ENCODE data around the gene UBE3C.

GRCh38 chr7:157271991-157272324, 133.2 kb downstream of the UBE3C start:
- no peak for TF ChIP-seq EP300 (IDR thresholded peaks at IDR 0.05; ENCODE audit: borderline replicate concordance)
- TF ChIP-seq RAD21 (IDR thresholded peaks at IDR 0.05; ENCODE audit: low read depth) = no peak
- TF ChIP-seq MAX (IDR thresholded peaks at IDR 0.05) = no peak
- no peak for TF ChIP-seq TAF1 (IDR thresholded peaks at IDR 0.05; ENCODE audit: low read depth)
- TF ChIP-seq, protein P1, sequence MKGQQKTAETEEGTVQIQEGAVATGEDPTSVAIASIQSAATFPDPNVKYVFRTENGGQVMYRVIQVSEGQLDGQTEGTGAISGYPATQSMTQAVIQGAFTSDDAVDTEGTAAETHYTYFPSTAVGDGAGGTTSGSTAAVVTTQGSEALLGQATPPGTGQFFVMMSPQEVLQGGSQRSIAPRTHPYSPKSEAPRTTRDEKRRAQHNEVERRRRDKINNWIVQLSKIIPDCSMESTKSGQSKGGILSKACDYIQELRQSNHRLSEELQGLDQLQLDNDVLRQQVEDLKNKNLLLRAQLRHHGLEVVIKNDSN (IDR thresholded peaks at IDR 0.05) = no peak
- no peak for TF ChIP-seq CEBPB (IDR thresholded peaks at IDR 0.05)
- TF ChIP-seq FOXM1 (IDR thresholded peaks at IDR 0.05; ENCODE audit: borderline replicate concordance, low read depth) = no peak
- TF ChIP-seq, protein P2, sequence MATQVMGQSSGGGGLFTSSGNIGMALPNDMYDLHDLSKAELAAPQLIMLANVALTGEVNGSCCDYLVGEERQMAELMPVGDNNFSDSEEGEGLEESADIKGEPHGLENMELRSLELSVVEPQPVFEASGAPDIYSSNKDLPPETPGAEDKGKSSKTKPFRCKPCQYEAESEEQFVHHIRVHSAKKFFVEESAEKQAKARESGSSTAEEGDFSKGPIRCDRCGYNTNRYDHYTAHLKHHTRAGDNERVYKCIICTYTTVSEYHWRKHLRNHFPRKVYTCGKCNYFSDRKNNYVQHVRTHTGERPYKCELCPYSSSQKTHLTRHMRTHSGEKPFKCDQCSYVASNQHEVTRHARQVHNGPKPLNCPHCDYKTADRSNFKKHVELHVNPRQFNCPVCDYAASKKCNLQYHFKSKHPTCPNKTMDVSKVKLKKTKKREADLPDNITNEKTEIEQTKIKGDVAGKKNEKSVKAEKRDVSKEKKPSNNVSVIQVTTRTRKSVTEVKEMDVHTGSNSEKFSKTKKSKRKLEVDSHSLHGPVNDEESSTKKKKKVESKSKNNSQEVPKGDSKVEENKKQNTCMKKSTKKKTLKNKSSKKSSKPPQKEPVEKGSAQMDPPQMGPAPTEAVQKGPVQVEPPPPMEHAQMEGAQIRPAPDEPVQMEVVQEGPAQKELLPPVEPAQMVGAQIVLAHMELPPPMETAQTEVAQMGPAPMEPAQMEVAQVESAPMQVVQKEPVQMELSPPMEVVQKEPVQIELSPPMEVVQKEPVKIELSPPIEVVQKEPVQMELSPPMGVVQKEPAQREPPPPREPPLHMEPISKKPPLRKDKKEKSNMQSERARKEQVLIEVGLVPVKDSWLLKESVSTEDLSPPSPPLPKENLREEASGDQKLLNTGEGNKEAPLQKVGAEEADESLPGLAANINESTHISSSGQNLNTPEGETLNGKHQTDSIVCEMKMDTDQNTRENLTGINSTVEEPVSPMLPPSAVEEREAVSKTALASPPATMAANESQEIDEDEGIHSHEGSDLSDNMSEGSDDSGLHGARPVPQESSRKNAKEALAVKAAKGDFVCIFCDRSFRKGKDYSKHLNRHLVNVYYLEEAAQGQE (IDR thresholded peaks at IDR 0.05; ENCODE audit: low read depth) = no peak

Data from Ishikawa (cell line).